ENCODE results near the gene DLG5.

The DLG5 gene

GRCh38 chr10:77926566-77927401 lies at the start of gene DLG5:
DLG5 (minus strand) TSS chr10:77926755; CDS start chr10:77926520, 235 bp downstream.
- DNase-seq (ENCODE audit: low read depth in 3 of 3): peak in 1 of 3 experiments; percentile 11

- DNase-seq (ENCODE audit: low read depth in 3 of 3): no peak
Measured at GRCh38 chr10:77975086-77975666, 48.6 kb upstream of the DLG5 start.

GRCh38 chr10:77974396-77975074 lies 48.0 kb upstream of the DLG5 start:
- DNase-seq (ENCODE audit: low read depth in 3 of 3): no peak

- no peak for DNase-seq (ENCODE audit: low read depth in 3 of 3)
Measured at GRCh38 chr10:77973276-77973675, 46.7 kb upstream of the DLG5 start.

GRCh38 chr10:77972148-77972547 lies 45.6 kb upstream of the DLG5 start:
- DNase-seq (ENCODE audit: low read depth in 3 of 3): no peak

GRCh38 chr10:77971804-77972144 lies 45.2 kb upstream of the DLG5 start:
- no peak for DNase-seq (ENCODE audit: low read depth in 3 of 3)

GRCh38 chr10:77970869-77971803 lies 44.6 kb upstream of the DLG5 start:
- DNase-seq (ENCODE audit: low read depth in 3 of 3): no peak

- DNase-seq (ENCODE audit: low read depth in 3 of 3): no peak
Measured at GRCh38 chr10:77969114-77969513, 42.6 kb upstream of the DLG5 start.

- no peak for DNase-seq (ENCODE audit: low read depth in 3 of 3)
Measured at GRCh38 chr10:77967611-77968022, 41.1 kb upstream of the DLG5 start.

- DNase-seq (ENCODE audit: low read depth in 3 of 3): no peak
Measured at GRCh38 chr10:77965294-77965693, 38.7 kb upstream of the DLG5 start.

GRCh38 chr10:77964811-77965210 lies 38.3 kb upstream of the DLG5 start:
- no peak for DNase-seq (ENCODE audit: low read depth in 3 of 3)

- DNase-seq (ENCODE audit: low read depth in 3 of 3): no peak
Measured at GRCh38 chr10:77963901-77964300, 37.3 kb upstream of the DLG5 start.

- no peak for DNase-seq (ENCODE audit: low read depth in 3 of 3)
Measured at GRCh38 chr10:77962350-77963146, 36.0 kb upstream of the DLG5 start.

- DNase-seq (ENCODE audit: low read depth in 3 of 3): no peak
Measured at GRCh38 chr10:77961668-77962067, 35.1 kb upstream of the DLG5 start.

- DNase-seq (ENCODE audit: low read depth in 3 of 3): no peak
Measured at GRCh38 chr10:77960829-77961329, 34.3 kb upstream of the DLG5 start.

GRCh38 chr10:77959887-77960455 lies 33.4 kb upstream of the DLG5 start:
- no peak for DNase-seq (ENCODE audit: low read depth in 3 of 3)

- no peak for DNase-seq (ENCODE audit: low read depth in 3 of 3)
Measured at GRCh38 chr10:77959384-77959783, 32.8 kb upstream of the DLG5 start.

GRCh38 chr10:77955136-77955535 lies 28.6 kb upstream of the DLG5 start:
- no peak for DNase-seq (ENCODE audit: low read depth in 3 of 3)

GRCh38 chr10:77949167-77949566 lies 22.6 kb upstream of the DLG5 start:
- no peak for DNase-seq (ENCODE audit: low read depth in 3 of 3)

GRCh38 chr10:77946084-77946483 lies 19.5 kb upstream of the DLG5 start:
- no peak for DNase-seq (ENCODE audit: low read depth in 3 of 3)

Data from stimulated activated CD4-positive, alpha-beta T cell treated with anti-CD3 and anti-CD28 coated beads, TNF-alpha, amount 100 ng/mL, for 4 hours (primary cell).